Activated CD8-positive, alpha-beta memory T cell treated with anti-CD3 and anti-CD28 coated beads for 24 hours (primary cell): ENCODE results near the gene NKAIN1.
"Not testable (repeated sequence)": the region's sequence is repeated elsewhere in the genome, so short reads cannot be mapped to it uniquely, and the experiment has no call there.

Source experiments
- DNase-seq: peaks from one replicate; pipeline ENCODE4 v3.0.0-alpha.2; 2020

The NKAIN1 gene

GRCh38 chr1:31231802-31232201 lies 7.9 kb downstream of the NKAIN1 start:
- DNase-seq: no peak

GRCh38 chr1:31230378-31230777 lies 9.3 kb downstream of the NKAIN1 start:
- DNase-seq: no peak

GRCh38 chr1:31228986-31229385 lies 10.7 kb downstream of the NKAIN1 start:
- no peak for DNase-seq

GRCh38 chr1:31227891-31228568 lies 11.7 kb downstream of the NKAIN1 start:
- no peak for DNase-seq

- no peak for DNase-seq
Observed at GRCh38 chr1:31224068-31224467, 15.6 kb downstream of the NKAIN1 start.

- no peak for DNase-seq
Observed at GRCh38 chr1:31222176-31222575, 17.5 kb downstream of the NKAIN1 start.

GRCh38 chr1:31221072-31221471 lies 18.6 kb downstream of the NKAIN1 start:
- no peak for DNase-seq

- DNase-seq: no peak
Observed at GRCh38 chr1:31219489-31219888, 20.2 kb downstream of the NKAIN1 start.

GRCh38 chr1:31218705-31219104 lies 21.0 kb downstream of the NKAIN1 start:
- no peak for DNase-seq

GRCh38 chr1:31216016-31216415 lies 23.7 kb downstream of the NKAIN1 start:
- no peak for DNase-seq

GRCh38 chr1:31215065-31215570 lies 24.6 kb downstream of the NKAIN1 start:
- DNase-seq: no peak

- no peak for DNase-seq
Observed at GRCh38 chr1:31214316-31215064, 25.2 kb downstream of the NKAIN1 start.

- no peak for DNase-seq
Observed at GRCh38 chr1:31208361-31208945, 31.2 kb downstream of the NKAIN1 start.

GRCh38 chr1:31207569-31207968 lies 32.1 kb downstream of the NKAIN1 start:
- no peak for DNase-seq

- DNase-seq: no peak
Observed at GRCh38 chr1:31207046-31207445, 32.6 kb downstream of the NKAIN1 start.

- no peak for DNase-seq
Observed at GRCh38 chr1:31203215-31203614, 36.5 kb downstream of the NKAIN1 start.

- DNase-seq: no peak
Observed at GRCh38 chr1:31201931-31202360, 37.7 kb downstream of the NKAIN1 start.

- DNase-seq: no peak
Observed at GRCh38 chr1:31199949-31200348, 39.7 kb downstream of the NKAIN1 start.

GRCh38 chr1:31199236-31199790 lies 40.4 kb downstream of the NKAIN1 start:
- DNase-seq: no peak

- DNase-seq: no peak
Observed at GRCh38 chr1:31198600-31198999, 41.1 kb downstream of the NKAIN1 start.

GRCh38 chr1:31198150-31198549 lies 41.5 kb downstream of the NKAIN1 start:
- DNase-seq: no peak

GRCh38 chr1:31196685-31197084 lies 43.0 kb downstream of the NKAIN1 start:
- no peak for DNase-seq

- not testable (repeated sequence) for DNase-seq
Observed at GRCh38 chr1:31195267-31195666, 44.4 kb downstream of the NKAIN1 start.

- DNase-seq: no peak
Observed at GRCh38 chr1:31193729-31194128, 46.0 kb downstream of the NKAIN1 start.
